ENCODE measurements around the gene ANKRD44.
A peak's percentile ranks its signal among the peaks of the same experiment; 100 is the strongest.
"Not testable (repeated sequence)": the region's sequence is repeated elsewhere in the genome, so short reads cannot be mapped to it uniquely, and the experiment has no call there.

The ANKRD44 gene

DNA sequence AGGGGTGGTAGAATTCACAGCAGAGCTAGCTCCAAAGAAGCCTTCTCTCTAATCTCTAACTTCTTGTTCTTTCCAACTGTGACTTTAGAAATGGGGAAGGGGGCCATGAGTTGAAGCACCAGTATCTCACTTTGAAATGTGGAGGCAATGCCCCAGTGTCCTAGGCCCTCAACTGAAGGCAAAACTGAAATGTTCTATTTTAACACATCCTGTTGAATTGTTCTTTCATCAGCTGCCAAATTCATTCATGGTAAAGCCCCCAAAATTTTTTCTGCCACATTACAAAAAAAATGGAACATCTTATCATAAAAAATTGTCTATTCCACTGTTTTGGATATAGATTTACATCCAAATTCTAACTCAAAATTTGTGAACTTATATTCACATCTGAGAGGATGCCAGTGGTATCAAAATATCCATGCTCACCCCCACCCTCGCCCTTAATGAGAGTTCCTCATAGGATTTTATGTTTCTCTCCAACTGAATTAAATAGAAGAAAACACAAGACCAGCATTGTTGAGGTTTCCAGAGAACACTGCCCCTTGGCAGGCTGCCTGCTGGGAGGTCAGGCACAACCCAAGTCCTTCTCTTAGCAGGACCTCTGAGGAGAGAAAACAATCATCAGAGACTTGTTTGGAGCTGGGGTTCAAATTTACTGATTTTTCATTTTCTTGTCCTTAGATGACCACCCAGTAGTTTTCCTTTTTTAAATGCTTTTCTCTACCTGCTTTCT, 236.7 kb downstream of the ANKRD44 start:
- no peak for DNase-seq

DNA sequence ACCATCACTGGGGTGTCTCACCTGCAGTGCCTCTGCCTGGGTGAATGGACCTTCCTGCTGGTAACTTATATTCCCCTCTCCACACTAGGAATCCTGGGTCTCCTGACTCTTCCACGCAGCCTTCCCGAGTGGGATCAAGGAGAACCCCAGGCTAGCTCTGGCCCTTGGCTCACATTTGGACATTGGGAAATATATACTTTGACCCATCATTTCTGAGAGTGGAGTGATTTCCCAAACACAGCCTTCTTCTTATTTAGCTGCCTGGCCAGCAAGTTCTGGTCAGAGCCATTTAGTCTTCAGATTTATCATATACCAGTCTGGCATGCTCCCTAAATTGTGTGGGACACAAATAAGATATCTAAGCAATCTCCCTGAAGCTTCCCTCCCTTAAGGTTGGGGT, 237.3 kb downstream of the ANKRD44 start:
- no peak for DNase-seq

DNA sequence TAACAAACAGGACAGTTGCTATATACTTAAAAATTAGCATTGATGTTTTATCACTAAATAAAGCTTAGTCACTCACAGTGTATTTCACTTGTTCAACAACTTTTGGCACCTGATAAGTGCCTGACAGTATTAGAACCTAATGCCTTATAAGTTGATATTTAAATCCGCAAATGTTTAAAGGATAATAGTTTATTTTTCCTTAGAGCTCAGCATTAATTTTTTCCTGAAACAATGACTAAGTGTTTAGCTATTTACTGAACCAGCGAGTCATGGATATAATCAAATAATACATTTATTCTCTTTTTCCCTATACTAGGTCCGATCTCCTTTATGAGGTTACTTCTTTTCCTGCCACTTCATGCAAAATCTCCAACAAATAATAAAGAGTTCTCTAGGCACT, 238.0 kb downstream of the ANKRD44 start:
- DNase-seq, result peak; percentile 23

DNA sequence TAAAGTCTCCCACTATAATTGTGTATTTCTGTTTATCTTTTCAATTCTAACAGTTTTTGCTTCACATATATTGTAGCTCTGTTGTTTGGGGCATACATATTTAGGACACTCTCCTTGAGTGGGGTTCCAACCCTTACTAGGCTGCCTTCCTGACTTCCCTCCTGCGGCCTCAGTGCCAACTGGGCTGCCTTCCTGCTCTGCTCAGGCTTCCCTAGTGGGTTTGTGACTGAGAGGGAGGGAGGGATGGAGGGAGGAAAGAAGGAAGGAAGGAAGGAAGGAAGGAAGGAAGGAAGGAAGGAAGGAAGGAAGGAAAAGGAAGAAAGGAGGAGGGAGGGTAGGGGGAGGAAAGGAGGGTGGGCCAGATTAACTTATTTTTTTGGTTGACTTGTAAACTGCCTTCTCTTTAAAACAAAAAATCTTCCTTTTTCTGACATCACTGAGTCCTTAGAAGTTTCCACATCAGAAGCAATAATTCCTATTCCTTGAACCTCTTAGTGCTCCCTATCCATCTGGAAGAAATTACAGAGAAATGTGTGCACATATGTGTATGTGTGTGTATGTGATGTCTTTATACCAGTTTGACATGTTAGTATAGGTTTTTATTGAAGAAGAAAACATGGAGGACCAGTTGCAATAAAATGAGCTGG, 238.7 kb downstream of the ANKRD44 start:
- DNase-seq, result no peak

DNA sequence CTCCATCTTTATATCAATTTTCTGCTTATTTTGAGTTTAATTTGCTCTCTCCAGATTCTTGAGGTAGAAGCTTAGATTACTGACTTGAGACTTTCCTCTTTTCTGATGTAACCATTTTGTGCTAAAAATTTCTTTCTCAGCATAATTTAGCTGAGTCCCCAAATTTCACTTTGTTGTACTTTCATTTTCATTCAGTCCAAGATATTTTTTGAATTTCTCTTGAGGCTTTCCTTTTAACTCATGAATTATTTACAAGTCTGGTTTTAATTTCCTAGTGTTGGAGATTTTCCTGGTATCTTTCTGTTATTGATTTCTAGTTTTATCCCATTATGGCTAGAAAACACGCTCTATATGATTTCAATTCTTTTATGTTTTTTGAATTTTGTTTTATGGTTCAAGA, 239.4 kb downstream of the ANKRD44 start:
- no peak for DNase-seq

DNA sequence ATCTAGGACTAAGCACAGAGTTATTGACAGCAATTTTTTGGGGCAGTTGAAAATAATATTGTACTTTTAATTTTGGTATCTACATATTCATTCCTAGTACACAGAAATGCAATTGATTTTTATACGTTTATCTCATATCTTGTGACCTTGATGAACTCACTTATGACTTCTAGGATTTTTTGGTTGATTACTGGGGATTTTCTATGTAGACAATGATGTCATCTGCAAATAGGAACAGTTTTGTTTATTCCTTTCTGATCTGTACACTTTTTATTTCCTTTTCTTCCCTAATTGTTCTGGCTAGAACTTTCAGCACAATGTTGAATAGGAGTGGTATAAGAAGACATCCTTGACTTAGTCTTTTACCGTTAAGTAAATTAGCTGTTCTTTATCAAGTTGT, 240.6 kb downstream of the ANKRD44 start:
- no peak for DNase-seq

DNA sequence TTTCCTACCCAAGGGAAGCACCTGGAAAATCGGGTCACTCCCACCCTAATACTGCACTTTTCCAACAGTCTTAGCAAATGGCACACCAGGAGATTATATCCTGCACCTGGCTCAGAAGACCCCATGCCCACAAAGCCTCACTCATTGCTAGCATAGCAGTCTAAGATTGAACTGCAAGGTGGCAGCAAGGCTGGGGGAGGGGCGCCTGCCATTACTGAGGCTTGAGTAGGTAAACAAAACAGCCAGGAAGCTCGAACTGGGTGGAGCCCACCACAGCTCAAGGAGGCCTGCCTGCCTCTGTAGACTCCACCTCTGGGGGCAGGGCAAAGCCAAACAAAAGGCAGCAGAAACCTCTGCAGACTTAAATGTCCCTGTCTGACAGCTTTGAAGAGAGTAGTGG, 248.0 kb downstream of the ANKRD44 start:
- DNase-seq, result not testable (repeated sequence)

DNA sequence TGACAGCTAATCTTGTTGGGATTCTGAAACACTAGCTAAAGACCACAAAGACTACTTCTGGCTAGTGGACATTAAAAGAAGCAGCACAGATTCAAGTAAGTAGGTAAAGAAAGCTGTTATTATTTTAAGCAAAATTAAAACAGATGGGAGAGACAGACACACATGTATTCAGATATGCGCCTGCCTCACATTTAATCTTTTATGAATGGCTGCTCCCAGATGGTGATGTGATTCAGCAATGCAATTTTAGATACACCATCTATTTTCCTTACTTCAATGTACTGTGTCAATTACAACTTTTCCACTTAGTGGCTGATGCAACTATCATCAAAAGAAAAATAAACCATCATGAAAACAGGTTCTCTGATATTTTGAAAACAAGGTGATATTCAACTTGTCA, 251.1 kb downstream of the ANKRD44 start:
- DNase-seq, result no peak

DNA sequence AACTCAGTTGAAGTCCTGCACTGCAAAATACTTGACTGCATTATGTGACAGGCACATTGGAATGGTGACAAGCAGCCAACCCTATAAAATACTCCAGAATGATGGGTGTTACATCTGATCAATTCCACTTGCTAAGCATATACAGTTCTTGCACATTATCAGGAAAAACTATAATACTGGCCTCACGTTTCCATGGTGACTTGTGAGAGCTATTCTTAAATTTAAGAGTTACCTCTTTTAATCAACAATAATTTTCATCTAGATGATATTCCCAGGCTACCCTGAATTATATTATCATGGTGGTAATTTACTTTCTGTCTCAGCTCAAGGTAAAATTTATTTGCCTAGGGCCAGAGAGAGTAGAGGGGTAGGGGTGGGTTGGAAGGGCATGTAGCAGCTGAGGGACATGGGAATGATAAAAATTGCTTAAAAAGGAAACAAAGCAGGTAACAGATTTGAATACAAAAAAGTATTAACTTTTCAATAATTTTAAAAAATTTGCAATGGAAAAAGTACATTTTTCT, 251.7 kb downstream of the ANKRD44 start:
- DNase-seq, result no peak

DNA sequence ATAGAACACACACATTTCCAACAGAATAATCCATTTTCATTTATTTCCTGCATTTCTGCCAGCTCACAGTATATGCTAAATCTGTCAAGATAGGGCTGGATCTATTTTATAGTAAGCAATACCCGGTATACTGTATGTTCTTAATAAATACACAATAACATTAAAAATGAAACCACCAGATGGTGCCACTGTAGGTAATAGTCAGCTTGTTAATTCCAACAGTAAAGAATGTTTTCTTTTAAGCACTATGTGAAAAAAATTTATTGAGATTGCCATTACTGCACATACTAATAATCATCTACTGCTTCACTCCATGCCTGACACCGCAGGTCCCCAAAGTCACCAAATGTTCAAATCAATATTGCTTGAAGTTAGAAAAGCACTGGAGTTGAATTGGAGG, 252.6 kb downstream of the ANKRD44 start:
- no peak for DNase-seq

DNA sequence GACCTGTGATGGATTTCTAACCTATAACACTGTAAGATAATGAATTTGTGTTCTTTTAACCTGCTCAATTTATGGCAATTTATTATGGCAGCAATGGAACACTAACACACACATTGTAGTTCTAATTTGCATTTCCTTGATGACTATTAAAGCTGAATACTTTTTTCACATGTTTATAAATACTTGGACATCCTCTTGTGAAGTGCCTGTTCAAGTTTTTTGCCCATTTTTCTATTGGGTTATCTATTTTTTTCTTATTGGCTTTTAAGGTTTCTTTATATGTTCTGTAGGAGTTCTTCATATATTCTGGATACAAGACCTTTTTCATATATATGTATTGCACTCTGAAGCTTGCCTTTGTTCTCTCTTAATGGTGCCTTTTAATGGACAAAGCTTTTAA, 255.5 kb downstream of the ANKRD44 start:
- DNase-seq, result no peak

DNA sequence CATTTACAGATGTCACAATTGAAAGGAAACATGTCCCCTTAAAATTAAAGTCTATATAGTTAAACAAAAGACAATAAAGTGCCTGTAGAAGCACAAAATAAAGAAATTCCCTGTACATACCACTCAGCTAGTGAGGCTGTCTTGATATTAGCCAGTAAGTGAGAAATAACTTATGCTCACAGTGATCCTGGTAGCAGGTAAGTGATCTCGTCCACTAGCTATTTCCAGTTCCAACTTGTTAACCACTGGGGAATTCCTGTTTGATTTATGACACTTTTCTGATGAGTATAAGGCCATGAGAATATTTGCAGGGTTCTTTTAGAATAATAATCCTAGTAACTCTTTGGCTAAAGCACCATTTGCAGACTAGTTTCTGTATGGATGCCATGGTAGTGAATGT, 256.1 kb downstream of the ANKRD44 start:
- DNase-seq, result peak; percentile 18

DNA sequence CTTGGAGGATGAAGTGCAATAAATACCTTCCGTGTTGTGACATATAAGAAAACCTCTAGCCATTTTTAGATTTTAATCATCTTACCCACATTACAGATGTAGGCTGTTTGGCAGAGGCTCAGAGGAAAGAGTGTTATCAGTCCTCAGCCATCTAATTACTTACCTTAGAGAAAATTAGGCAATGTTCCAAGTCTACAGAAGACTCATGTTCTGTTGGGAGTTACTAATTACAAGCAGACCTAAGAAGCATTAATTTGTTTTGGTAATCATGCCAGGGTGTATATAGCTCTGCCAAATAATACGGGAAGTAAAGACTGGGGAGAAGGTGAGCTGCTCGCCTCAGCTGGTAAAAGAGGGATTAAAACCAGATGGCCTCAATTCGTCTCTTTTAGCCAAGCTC, 258.2 kb downstream of the ANKRD44 start:
- DNase-seq, result no peak

DNA sequence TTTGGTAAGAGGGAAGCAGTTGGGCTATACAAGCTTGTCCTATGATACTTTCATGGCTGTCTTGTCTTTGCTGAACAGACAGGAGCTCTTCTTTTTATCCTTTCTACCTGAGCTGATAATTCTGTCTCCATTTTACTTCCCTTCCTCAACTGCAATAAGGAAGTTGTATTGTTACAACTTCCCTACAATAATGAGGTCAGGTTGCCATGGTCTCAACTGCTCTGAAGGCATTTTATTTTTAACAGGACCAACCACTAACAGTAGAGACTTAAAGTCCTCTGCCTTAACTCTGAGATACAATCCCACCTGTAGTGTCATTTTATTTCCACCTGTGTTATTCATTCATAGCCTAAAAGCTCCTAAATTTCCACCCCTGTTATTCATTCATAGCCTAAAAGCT, 265.5 kb downstream of the ANKRD44 start:
- DNase-seq, result no peak

DNA sequence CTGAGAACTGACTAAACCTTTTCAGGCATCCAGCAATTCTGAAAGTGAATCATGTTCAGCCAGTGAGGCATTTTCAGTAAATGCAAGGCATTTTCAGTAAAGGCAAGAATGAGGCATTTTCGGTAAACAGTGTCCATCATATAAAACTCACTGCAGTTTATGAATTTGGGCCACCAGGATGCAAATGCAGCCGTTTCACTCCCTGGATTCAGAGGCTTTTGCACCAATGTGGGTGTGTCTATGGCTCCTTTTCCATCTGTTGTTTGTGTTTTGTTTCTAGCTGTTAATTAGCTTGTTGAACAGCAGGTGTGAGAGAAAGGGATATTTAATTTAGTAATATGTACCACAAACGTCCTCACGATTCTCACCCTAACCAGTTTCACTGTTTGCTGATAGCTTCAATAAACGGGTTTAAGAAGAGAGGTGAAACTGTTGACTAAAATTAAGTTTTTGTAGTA, 267.8 kb downstream of the ANKRD44 start:
- DNase-seq, result no peak

DNA sequence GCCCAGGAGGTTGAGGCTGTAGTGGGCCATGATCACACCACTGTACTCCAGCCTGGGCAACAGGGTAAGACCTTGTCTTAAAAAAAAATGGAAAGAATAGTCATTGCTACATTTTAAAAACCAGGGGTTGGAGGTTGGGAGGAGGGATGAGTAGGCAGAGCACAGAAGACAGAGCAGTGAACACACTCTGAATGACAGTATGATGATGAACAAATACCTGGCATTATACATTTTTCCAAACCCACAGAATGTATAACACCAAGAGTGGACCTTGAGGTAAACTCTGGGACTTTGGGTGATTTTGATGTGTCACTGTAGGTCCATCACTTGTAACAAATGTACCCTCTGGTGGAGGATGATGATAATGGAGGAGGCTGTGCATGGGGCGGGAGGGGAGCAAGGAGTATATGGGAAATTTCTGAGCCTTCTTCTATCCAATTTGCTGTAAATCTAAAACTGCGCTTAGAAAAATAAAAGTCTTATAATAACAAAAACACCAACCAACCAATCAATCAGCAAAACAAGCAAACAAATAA, 272.6 kb downstream of the ANKRD44 start:
- peak; percentile 2 for DNase-seq

DNA sequence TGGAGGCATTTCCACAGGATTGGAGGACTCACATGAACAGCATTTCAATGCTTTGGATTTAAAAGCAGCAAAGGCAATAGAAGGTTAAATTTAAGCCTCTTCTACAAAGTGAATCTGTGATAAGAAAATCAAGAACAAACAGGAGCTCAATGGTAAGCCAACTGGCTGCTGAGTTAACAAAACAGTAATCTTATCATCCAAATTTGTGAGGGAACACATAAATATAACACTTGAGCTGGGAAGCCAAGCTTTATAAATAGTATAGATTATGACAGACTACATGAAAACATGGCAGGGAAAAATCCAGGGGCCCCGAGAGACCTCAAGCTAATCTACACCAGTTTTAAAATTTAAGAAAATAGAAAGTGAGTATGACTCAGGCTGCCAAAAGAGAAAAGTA, 275.6 kb downstream of the ANKRD44 start:
- DNase-seq, result no peak

DNA sequence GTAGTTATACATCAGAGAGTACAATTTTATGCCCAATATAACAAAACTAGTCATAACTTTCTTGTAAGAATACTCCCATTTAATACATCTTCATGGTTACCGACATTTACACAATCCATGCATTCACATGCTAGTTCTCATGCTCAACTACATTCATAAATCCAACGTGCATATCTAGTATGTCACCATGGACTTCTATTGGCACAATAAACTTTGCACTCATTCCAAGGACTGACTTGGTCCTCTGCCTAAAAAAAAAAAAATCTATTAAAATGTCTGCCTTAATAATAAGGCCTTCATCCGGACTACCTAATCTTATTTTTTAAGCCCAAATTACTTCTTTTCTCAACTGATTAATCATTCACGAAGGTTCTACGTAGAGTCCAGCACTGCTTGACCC, 276.3 kb downstream of the ANKRD44 start:
- no peak for DNase-seq

DNA sequence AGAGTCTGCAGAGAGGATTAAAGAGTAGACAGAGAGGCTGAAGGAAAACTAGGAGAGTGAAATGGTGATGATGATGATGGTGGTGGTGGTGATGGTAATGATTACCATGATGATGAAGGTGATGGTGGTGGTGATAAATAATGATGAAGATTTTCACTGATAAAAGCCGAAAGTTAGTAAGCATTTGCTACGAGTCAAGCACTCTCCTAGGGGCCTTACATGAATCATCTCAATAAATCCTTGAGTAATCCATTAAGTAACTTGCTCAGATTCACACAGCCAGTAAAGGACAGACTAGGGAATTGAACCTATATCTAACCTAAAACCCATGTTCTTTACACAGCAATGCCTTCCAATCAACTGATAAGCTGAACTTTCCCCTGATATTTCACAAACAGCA, 277.4 kb downstream of the ANKRD44 start:
- no peak for DNase-seq

DNA sequence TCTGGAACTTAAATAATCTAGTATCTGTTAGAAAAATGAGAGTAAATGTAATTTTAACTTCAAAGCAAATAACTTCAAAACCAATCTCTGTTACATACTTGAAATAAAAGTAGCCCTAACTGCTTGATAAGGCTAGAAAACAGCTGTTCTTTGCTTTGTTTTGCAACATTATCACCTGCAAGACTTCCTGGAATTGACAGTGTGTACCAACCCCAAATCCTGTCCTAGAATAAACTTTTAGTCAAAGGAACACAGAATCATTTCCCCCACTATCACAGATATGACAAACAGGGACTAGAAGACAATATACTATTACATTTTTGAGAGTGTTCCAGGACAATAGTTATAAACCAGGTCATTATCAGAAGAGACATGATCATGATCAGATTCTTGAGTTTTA, 278.8 kb downstream of the ANKRD44 start:
- DNase-seq, result no peak

DNA sequence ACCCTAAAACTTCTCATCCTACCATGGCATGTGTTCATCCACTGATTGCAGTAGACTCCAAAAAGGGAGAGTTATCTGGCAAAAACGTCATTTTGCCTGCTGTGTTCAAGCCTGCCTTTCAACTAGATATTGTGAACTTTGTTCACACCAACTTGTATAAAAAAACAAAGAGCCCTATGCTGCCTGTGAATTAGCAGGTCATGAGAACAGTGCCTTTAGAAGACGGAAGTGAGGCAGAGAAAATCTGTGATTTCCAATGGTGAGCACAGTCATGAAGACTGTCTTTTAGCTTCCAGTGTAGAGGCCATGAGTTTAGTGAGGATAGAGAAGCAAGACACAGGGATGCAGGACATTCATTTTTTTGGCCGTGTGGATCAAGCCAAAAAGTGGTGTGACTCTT, 280.5 kb downstream of the ANKRD44 start:
- no peak for DNase-seq

DNA sequence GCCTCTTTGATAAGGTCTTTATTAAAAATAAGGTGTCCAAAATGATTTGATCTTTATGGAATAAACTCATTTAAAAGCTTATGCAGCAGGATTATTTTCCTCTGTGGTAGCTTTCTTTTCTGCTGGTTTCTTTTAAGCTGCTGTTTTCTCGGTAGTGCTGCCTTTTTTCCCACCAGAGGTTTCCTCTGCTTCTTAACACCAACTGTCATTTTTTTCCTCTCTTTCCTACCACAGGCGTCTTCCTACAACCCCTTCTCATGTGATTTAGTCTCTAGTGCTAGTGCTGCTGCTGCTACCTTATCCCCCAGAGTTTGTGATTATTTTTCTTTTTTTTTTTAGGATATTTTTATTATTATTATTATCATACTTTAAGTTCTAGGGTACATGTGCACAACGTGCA, 281.9 kb downstream of the ANKRD44 start:
- DNase-seq, result no peak

DNA sequence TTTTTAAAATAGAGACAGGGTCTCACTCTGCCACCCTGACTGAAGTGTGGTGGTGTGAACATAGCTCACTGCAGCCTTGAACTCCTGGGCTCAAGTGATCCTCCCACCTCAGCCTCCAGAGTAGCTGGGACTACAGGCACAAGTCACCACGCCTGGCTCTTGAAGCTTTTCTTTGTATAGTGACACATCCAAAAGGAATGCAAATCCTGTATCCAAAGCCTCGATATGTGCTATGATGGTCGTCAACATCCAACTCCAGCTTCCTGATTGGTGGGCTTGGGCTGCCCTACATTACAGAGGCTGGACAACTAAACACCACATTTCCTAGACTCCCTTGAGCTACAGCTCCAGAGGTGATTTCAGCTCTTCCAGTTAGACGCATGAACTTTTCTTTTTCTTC, 282.4 kb downstream of the ANKRD44 start:
- peak; percentile 91 for DNase-seq

DNA sequence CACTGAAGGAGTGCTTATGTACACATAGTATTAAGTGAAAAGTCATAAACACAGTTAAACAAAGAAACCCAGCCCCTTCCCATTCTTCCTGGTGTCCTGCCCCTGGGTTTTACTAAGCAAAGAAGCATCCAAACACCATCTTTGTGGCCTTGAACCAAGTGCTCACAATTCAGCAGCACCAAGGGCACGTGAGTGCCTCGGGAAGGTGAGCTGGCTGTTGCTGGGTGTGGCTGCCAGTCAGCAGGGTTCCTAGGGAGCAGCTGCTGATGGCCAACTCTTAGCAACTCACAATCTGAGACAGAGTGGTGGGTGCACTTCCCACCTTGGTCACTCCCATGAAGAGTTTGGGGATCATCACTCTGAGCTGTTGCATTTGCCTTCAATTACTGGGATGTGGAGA, 286.4 kb downstream of the ANKRD44 start:
- no peak for DNase-seq

Measured in fibroblast of skin of back (primary cell).